Measurements from ENCODE around the gene SEMA3E. TPM values are rescaled to one million over a fixed set of nuclear protein-coding genes. Genes with fewer than 3 reads are reported as not detected.

SEMA3E gene
- polyA plus RNA-seq, 1 donor from 2014 or later = 0.98 TPM

- H3K79me2 ChIP-seq (replicated peaks; ENCODE audit: insufficient read depth, low read length) = no peaks in the 10 kb centered on the region
These were observed 32.4 kb upstream of the SEMA3E start for GRCh38 chr7:83681200-83681778.

GRCh38 chr7:83677180-83677866 is 28.4 kb upstream of the SEMA3E start:
- Histone ChIP-seq H3K4me3 (ENCODE audit: low read length) (no peak overlapping the region), H3K27ac (ENCODE audit: low read length) (no peak overlapping the region), H3K9me2 (ENCODE audit: insufficient read depth, low read length) (no peaks in the 10 kb centered on the region), H3K9ac (ENCODE audit: low read length) (no peak overlapping the region), H4K20me1 (ENCODE audit: insufficient read depth) (no peaks in the 10 kb centered on the region), H2AFZ (ENCODE audit: low read depth, low read length) (no peak overlapping the region), H3F3A (ENCODE audit: insufficient read depth, low read length, poor library complexity, severe bottlenecking) (no peaks in the 10 kb centered on the region), H3K4me2 (ENCODE audit: low read length) (no peak overlapping the region), H3K9me3 (ENCODE audit: low read length) (no peaks in the 10 kb centered on the region), H3K79me2 (replicated peaks; ENCODE audit: insufficient read depth, low read length) (no peaks in the 10 kb centered on the region), H3K36me3 (ENCODE audit: insufficient read depth, low read length) (no peaks in the 10 kb centered on the region), H3K27me3 (ENCODE audit: insufficient read depth, low read depth, low read length) (no peaks in the 10 kb centered on the region)
- TF ChIP-seq TAF1 (IDR thresholded peaks at IDR 0.05; ENCODE audit: low read depth) (no peak), SMC3 (conservative IDR thresholded peaks at IDR 0.05; ENCODE audit: poor library complexity) (no peak), REST (IDR thresholded peaks at IDR 0.05; ENCODE audit: borderline replicate concordance) (no peak), EP300 (conservative IDR thresholded peaks at IDR 0.05; ENCODE audit: poor library complexity, severe bottlenecking) (no peak), MXI1 (conservative IDR thresholded peaks at IDR 0.05; ENCODE audit: poor library complexity, severe bottlenecking) (no peak), CTCF (IDR thresholded peaks at IDR 0.05; ENCODE audit: poor library complexity, severe bottlenecking) (no peak), RAD21 (conservative IDR thresholded peaks at IDR 0.05) (no peak)

More at GRCh38 chr7:83681200-83681778, 32.4 kb upstream of the SEMA3E start:
- H3K4me3 ChIP-seq (ENCODE audit: low read length) = no peak overlapping the region
- no peaks in the 10 kb centered on the region for H4K20me1 ChIP-seq (ENCODE audit: insufficient read depth)
- no peaks in the 10 kb centered on the region for H3K9me2 ChIP-seq (ENCODE audit: insufficient read depth, low read length)
- H3F3A ChIP-seq (ENCODE audit: insufficient read depth, low read length, poor library complexity, severe bottlenecking) = no peaks in the 10 kb centered on the region
- H3K27ac ChIP-seq (ENCODE audit: low read length) = no peak overlapping the region
- no peaks in the 10 kb centered on the region for H3K27me3 ChIP-seq (ENCODE audit: insufficient read depth, low read depth, low read length)
- no peak for TF ChIP-seq TAF1 (IDR thresholded peaks at IDR 0.05; ENCODE audit: low read depth)
- TF ChIP-seq CTCF (IDR thresholded peaks at IDR 0.05; ENCODE audit: poor library complexity, severe bottlenecking) = no peak
- TF ChIP-seq REST (IDR thresholded peaks at IDR 0.05; ENCODE audit: borderline replicate concordance) = no peak
- no peak overlapping the region for H3K4me2 ChIP-seq (ENCODE audit: low read length)
- no peaks in the 10 kb centered on the region for H3K9me3 ChIP-seq (ENCODE audit: low read length)
- H2AFZ ChIP-seq (ENCODE audit: low read depth, low read length) = no peak overlapping the region
- H3K9ac ChIP-seq (ENCODE audit: low read length) = no peak overlapping the region
- H3K36me3 ChIP-seq (ENCODE audit: insufficient read depth, low read length) = no peaks in the 10 kb centered on the region

Data from neural cell (in vitro differentiated cells).